LNCaP clone FGC (cell line): ENCODE results near the gene SDK2.

Experiments
- DNase-seq: peaks from one replicate; pipeline ENCODE4 v3.0.0-alpha.2; 2011; ENCODE audit warnings: low read depth
- H3K4me3 ChIP-seq: 2 replicates; pipeline ENCODE4 v1.5.1; 2011; ENCODE audit warnings: mild to moderate bottlenecking, low read depth, low read length, control low read depth
- TF ChIP-seq, protein P1 (sequence below): IDR thresholded peaks from 2 replicates; pipeline ENCODE4 v1.5.1; 2012; ENCODE audit warnings: mild to moderate bottlenecking; ENCODE audit not compliant: control insufficient read depth, insufficient read depth; ENCODE audit errors: extremely low read depth

SDK2 gene

DNA sequence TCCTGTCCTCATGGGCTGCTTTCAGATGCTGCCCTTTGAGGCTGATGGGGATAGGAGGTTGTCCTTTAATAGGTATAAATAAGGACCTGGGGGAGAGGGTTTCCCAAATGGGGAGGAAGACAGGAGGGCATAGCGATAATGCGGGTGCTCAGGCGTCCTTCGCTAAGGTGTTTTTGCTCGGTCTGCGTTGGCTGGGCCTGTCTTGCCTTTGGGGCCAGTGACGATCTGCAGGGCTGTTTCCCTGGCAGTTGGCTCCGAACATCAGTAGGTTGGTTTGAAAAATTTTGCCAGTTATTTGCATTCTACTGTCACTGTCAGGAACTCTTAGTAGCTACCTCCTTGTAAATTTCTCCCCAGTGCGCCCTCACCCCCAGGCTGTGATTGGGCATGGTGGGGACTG is 294.6 kb downstream of the SDK2 start:
- TF ChIP-seq, protein P1, sequence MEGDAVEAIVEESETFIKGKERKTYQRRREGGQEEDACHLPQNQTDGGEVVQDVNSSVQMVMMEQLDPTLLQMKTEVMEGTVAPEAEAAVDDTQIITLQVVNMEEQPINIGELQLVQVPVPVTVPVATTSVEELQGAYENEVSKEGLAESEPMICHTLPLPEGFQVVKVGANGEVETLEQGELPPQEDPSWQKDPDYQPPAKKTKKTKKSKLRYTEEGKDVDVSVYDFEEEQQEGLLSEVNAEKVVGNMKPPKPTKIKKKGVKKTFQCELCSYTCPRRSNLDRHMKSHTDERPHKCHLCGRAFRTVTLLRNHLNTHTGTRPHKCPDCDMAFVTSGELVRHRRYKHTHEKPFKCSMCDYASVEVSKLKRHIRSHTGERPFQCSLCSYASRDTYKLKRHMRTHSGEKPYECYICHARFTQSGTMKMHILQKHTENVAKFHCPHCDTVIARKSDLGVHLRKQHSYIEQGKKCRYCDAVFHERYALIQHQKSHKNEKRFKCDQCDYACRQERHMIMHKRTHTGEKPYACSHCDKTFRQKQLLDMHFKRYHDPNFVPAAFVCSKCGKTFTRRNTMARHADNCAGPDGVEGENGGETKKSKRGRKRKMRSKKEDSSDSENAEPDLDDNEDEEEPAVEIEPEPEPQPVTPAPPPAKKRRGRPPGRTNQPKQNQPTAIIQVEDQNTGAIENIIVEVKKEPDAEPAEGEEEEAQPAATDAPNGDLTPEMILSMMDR: no peak
- no peak for DNase-seq
- H3K4me3 ChIP-seq: no peak overlapping the region

DNA sequence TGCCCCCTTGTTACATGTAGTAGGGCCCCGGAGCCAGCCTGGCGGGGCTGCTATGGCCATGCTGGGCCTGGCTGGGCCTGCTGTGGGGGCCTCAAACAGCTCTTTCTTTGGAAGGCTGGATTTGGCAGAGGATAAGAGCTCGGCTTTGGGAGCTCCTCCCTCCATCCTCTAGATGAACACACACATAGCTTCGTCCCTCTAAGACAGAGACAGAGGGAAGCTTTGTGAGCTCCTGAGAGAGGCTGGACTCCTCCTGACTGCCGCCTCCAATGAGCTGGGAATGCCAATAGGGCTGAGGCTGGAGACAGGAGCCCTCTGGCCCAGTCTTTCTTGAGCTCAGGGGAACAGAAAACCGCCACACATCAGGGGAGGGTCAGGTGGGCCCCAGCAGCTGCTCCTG is 295.1 kb downstream of the SDK2 start:
- DNase-seq: no peak
- no peak overlapping the region for H3K4me3 ChIP-seq
- TF ChIP-seq, protein P1: no peak

DNA sequence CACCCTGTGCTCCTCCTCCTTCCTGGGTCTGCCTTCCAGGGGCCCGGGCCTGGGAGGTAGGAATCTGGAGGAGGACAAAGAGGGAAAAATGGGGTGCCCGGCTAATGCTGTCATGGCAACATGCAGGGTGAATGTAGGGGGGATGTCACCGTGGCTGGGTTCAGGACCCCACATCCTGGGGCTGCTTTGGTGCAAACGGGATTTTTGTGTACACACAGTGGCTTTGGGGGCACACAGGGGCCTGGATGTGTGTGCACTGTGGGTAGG is 295.5 kb downstream of the SDK2 start:
- H3K4me3 ChIP-seq: no peak overlapping the region
- TF ChIP-seq, protein P1: no peak
- DNase-seq: no peak

DNA sequence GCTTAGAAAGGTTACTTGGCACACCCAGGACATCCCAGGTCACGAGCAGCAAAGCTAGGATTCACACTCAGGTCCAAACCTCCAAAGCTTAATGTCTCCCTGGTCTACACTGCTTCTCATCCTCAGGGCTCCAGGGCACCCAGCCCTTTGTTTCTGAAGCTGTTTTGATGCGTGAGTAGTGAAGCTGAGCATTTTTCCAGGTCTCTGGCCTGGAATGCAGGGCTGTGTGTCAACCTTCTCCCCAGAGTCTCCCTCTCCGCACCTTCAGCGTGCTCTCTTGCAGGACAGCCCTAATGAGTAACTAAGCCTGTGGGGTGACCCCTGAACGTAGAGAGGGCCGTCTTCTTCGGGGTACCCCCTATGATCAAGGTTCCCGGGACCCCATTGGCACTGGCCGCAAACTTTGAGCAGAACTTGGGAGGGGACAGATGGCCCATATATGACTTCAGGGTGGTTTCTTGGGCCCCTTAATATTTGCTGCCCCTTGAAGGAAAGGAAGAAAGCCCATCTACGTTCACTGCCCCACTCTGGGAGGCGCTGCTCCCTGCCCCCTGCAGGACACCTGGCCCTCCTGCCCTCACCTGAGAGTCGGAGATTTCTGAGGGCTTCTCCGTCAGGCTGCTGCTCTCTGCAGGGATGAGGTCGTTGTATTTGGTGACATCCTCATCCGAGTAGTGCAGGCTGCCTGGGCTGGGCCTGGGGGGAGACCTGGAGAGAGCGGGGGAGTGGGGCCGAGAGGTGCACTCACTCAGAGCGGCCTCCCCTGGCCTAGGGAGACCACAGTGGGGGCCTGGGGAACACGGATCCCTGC is 296.0 kb downstream of the SDK2 start:
- DNase-seq: no peak
- H3K4me3 ChIP-seq: no peak overlapping the region
- TF ChIP-seq, protein P1: no peak

DNA sequence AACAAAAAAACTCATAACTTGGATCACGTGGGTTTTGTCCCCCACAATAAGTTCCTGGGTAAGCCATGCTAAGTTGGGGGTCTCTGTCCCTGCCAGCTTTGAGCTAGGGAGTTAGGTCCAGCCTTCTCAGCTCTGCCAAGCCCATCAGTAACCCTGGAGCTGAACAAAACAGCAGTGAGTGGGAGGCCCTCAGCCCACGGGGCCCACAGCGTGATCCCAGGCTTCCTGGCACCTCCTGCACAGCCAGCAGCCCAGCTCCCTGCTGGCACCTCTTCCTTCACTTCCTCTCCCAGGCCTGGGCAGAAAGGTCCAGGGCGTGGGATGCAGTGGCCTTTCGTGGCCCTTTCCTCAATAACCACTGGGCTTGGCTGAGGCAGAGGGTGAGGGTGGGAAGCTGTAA is 296.9 kb downstream of the SDK2 start:
- no peak overlapping the region for H3K4me3 ChIP-seq
- TF ChIP-seq, protein P1: no peak
- DNase-seq: no peak

DNA sequence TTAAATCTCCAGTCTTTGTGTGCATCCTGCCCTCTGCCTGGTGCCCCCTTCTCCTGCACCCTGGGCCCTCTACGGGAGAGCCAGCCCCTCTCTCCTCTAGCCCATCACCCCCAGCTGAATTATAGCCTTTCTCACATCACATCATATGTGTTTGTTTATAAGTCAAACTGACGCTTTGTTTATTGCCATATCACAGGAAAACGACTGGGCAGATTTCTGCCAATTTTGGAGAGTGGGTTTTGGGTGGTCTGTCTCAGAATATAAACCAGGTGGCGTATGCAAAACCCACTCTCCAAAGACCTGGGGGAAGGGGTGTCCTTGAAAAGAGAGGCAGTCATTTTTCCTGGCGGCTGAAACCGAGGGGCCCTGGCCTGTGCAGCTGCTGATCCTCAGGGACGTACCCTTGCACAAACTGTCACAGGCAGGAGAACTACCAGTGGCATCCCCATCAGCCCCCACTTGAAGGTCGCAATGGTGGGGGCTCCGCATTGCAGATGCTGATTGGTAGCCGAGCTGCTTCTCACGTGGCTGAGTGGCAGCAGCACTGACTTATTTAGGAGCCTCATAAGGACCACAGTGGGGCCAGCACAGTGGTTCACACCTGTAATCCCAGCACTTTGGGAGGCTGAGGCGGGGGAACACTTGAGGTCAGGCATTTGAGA is 297.6 kb downstream of the SDK2 start:
- no peak for DNase-seq
- TF ChIP-seq, protein P1: no peak

DNA sequence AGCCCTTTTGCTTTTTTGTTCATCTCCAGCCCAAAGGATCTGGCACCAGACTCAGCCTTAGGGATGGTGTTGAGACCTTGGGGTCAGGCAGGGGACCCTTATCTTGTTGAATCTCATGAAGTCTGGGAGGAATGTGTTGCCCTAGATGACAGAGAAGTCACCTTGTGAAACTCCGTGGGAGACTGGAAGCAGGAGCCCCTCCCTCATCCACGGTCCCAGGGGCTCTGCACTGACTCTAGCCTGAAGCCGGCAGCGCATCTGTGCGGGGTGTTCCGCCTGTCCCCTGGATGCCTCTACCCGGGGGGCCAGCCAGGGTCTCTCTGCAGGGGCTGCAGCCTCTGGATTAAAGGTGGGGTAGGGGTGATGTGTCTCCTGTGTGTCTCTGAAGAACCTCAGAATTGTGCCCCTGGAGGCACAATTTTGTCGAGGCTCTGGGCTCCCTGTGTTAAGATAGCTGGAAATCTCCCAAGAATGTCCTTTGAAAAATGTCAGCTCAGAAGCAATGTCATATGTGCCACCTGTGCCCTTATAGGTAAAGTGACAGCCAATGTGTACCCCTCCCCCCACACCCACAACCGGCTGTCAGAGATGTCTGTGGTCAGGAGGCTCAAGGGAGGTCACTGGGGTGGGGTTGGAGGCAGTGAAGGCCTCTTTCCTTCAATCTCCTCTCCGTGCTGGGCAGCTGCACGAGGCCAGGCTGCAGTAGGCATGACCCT is 300.3 kb downstream of the SDK2 start:
- TF ChIP-seq, protein P1: no peak
- H3K4me3 ChIP-seq: no peak overlapping the region
- no peak for DNase-seq

More for the DNA sequence above, 297.6 kb downstream of the SDK2 start:
- no peak overlapping the region for H3K4me3 ChIP-seq
